HepG2 (cell line): ENCODE measurements around the gene EPHA6.

ENCODE experiments used
- ZBTB7A ChIP-seq: sonication (generic); formaldehyde crosslinking; IDR thresholded peaks from 2 replicates; pipeline ENCODE4 v1.8.0; 2022; ENCODE audit warnings: mild to moderate bottlenecking, missing genetic modification reagents
- TF ChIP-seq, protein P1 (sequence below): IDR thresholded peaks from 2 replicates; pipeline ENCODE4 v1.6.1; 2016

DNA sequence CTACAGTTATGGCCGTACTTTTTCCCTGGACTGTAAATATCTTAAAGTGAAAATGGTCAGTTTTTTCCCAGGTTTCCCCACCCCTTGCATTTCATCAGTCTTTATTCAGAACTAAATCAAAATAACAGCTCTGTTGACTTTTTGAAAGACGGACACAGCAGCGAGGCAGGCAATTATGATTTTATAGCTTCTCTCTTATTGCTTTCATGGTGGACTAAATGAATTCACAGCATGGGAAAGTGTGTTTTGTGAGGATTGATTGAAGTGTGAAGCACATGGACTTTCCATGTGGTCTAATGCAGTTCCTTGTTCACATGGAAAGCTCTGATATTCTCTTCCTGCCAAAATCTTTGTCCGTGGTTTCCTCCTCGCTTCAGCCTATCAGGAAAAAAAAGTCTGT, 681.5 kb downstream of the EPHA6 start:
- TF ChIP-seq, protein P1, sequence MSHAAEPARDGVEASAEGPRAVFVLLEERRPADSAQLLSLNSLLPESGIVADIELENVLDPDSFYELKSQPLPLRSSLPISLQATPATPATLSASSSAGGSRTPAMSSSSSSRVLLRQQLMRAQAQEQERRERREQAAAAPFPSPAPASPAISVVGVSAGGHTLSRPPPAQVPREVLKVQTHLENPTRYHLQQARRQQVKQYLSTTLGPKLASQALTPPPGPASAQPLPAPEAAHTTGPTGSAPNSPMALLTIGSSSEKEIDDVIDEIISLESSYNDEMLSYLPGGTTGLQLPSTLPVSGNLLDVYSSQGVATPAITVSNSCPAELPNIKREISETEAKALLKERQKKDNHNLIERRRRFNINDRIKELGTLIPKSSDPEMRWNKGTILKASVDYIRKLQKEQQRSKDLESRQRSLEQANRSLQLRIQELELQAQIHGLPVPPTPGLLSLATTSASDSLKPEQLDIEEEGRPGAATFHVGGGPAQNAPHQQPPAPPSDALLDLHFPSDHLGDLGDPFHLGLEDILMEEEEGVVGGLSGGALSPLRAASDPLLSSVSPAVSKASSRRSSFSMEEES (CRISPR knock-in tag) = no peak
- no peak for TF ChIP-seq ZBTB7A (CRISPR knock-in tag)
